ENCODE data around the gene FAM240A. TPM values are rescaled to one million over a fixed set of nuclear protein-coding genes. Genes with fewer than 3 reads are reported as not detected.

Gene FAM240A
- total and polyA plus RNA-seq, 2 donors (not counting 3 experiments of a cell fraction or from before 2014, with no cell fraction given), result not detected

- Histone ChIP-seq H2AFZ (ENCODE audit: low read depth, low read length) (no peak overlapping the region), H3K9ac (replicated peaks; ENCODE audit: extremely low read depth, insufficient read depth, low read length) (no peak overlapping the region), H3K36me3 (ENCODE audit: control insufficient read depth in 2 of 2, extremely low read depth in 1 of 2, insufficient read depth in 2 of 2, low read length in 2 of 2) (no peaks in the 10 kb centered on the region), H3K27me3 (ENCODE audit: control insufficient read depth in 2 of 2, insufficient read depth in 2 of 2, low read length in 2 of 2) (peaks cover 2 to 5% of the 10 kb centered on the region in 2 experiments), H3K4me1 (ENCODE audit: control insufficient read depth, extremely low read depth, insufficient read depth, low read length) (peaks cover 5% of the 10 kb centered on the region), H3K27ac (ENCODE audit: insufficient read depth, low read depth, low read length) (no peak overlapping the region), H4K20me1 (replicated peaks; ENCODE audit: control insufficient read depth, extremely low read depth, insufficient read depth, low read length) (no peaks in the 10 kb centered on the region), H3K9me1 (replicated peaks; ENCODE audit: control insufficient read depth, extremely low read depth, insufficient read depth, low read length) (no peaks in the 10 kb centered on the region), H3K79me2 (ENCODE audit: control insufficient read depth, insufficient read depth, low read length) (no peaks in the 10 kb centered on the region), H3K9me3 (replicated peaks; ENCODE audit: control insufficient read depth, insufficient read depth, low read length) (no peaks in the 10 kb centered on the region), H3K4me2 (ENCODE audit: insufficient read depth, low read length) (no peak overlapping the region), H3K4me3 (replicated peaks in 1 of 3; ENCODE audit: insufficient read depth in 1 of 3, low read depth in 1 of 3, low read length in 3 of 3) (no peak overlapping the region)
- no peak for DNase-seq (ENCODE audit: low read depth, low spot score)
- no TSS peak for BruUV-seq (replicated peaks)
- TF ChIP-seq POLR2A (IDR thresholded peaks at IDR 0.05; ENCODE audit: low read depth, low read length) (no peak), MAX (IDR thresholded peaks at IDR 0.05; ENCODE audit: insufficient read depth, insufficient read length) (no peak), EZH2 (IDR thresholded peaks at IDR 0.05; ENCODE audit: borderline replicate concordance, low read depth, low read length, severe bottlenecking) (no peak), MYC (IDR thresholded peaks at IDR 0.05; ENCODE audit: low read depth, low read length) (no peak), POLR2AphosphoS5 (IDR thresholded peaks at IDR 0.05; ENCODE audit: insufficient read depth, low read depth, low read length) (no peak), JUN (IDR thresholded peaks at IDR 0.05; ENCODE audit: borderline replicate concordance, insufficient read depth, insufficient read length, low read depth) (no peak), GATA2 (IDR thresholded peaks at IDR 0.05; ENCODE audit: insufficient read depth, insufficient read length, low read depth, low read length) (no peak), FOS (IDR thresholded peaks at IDR 0.05; ENCODE audit: borderline replicate concordance, insufficient read depth, low read length) (no peak), CTCF (IDR thresholded peaks at IDR 0.05; ENCODE audit: extremely low read depth in 1 of 2, insufficient read depth in 1 of 2, low read depth in 1 of 2, low read length in 2 of 2) (no peak)
- dilution Hi-C loops (cut with MboI; ENCODE audit: extremely low pct_ligation_motif_present, low sequenced_read_pairs) (no loop called here), intact Hi-C loops (cut with micrococcal nuclease) (no loop called here)
- ChIA-PET POLR2A (no interaction called here), CTCF (interaction anchor here (1.0 to 8.2 kb wide), 2 partner anchors 145 to 185 kb away, joined by 3 to 260 read pairs; no protein-coding TSS in a partner anchor)
- FAIRE-seq, result no peak
Observed at GRCh38 chr3:46634856-46635255, 22.5 kb downstream of the FAM240A start.

All from endothelial cell of umbilical vein (primary cell).